SK-N-SH treated with all-trans-retinoic acid at 6 μM for 48 hours (cell line): ENCODE results near the gene SMIM24.
"Not testable (repeated sequence)": the region's sequence is repeated elsewhere in the genome, so short reads cannot be mapped to it uniquely, and the experiment has no call there.

Experiments used
- ATAC-seq: fragments of 200-7000 bp; cut with Tn5 transposase; 3 replicates; pipeline ENCODE4 v1.9.1; 2020; ENCODE audit warnings: mild to moderate bottlenecking, moderate library complexity
- BACH2 ChIP-seq: fragments of 250-450 bp; sonication (Bioruptor Pico); IDR thresholded peaks from 2 replicates; pipeline ENCODE4 v1.9.0; 2021; ENCODE audit warnings: mild to moderate bottlenecking, borderline replicate concordance
- CREB5 ChIP-seq: fragments of 250-450 bp; sonication (Bioruptor Pico); IDR thresholded peaks from 2 replicates; pipeline ENCODE4 v1.5.1; 2020; ENCODE audit warnings: low read depth, mild to moderate bottlenecking, moderate library complexity
- CSDC2 ChIP-seq: fragments of 250-450 bp; sonication (Bioruptor Pico); IDR thresholded peaks from 2 replicates; pipeline ENCODE4 v1.5.0; 2020; ENCODE audit warnings: mild to moderate bottlenecking, moderate library complexity
- CSRNP3 ChIP-seq: fragments of 250-450 bp; sonication (Bioruptor Pico); IDR thresholded peaks from 2 replicates; pipeline ENCODE4 v1.5.1; 2021; ENCODE audit warnings: mild to moderate bottlenecking, moderate library complexity
- ESRRG ChIP-seq: fragments of 250-450 bp; sonication (Bioruptor Pico); IDR thresholded peaks from 2 replicates; pipeline ENCODE4 v1.6.1; 2021; ENCODE audit warnings: mild to moderate bottlenecking
- GLIS3 ChIP-seq: fragments of 250-450 bp; sonication (Bioruptor Pico); IDR thresholded peaks from 2 replicates; pipeline ENCODE4 v1.5.0; 2020; ENCODE audit warnings: mild to moderate bottlenecking, moderate library complexity
- OSR1 ChIP-seq: fragments of 250-450 bp; sonication (Bioruptor Pico); IDR thresholded peaks from 2 replicates; pipeline ENCODE4 v1.8.0; 2022; ENCODE audit warnings: moderate library complexity, mild to moderate bottlenecking, inconsistent platforms
- PATZ1 ChIP-seq: fragments of 250-450 bp; sonication (Bioruptor Pico); IDR thresholded peaks from 2 replicates; pipeline ENCODE4 v1.8.0; 2020; ENCODE audit warnings: mild to moderate bottlenecking, moderate library complexity, borderline replicate concordance
- POU6F1 ChIP-seq: fragments of 250-450 bp; sonication (Bioruptor Pico); IDR thresholded peaks from 2 replicates; pipeline ENCODE4 v1.8.0; 2021; ENCODE audit warnings: low read depth, mild to moderate bottlenecking, moderate library complexity, borderline replicate concordance
- PPARA ChIP-seq: fragments of 250-450 bp; sonication (Bioruptor Pico); IDR thresholded peaks from 2 replicates; pipeline ENCODE4 v1.5.0; 2020; ENCODE audit warnings: mild to moderate bottlenecking, borderline replicate concordance
- RARB ChIP-seq: fragments of 250-450 bp; sonication (Bioruptor Pico); IDR thresholded peaks from 2 replicates; pipeline ENCODE4 v1.8.0; 2021; ENCODE audit warnings: mild to moderate bottlenecking, moderate library complexity
- SNAI2 ChIP-seq: fragments of 250-450 bp; sonication (Bioruptor Pico); IDR thresholded peaks from 2 replicates; pipeline ENCODE4 v1.5.0; 2020; ENCODE audit warnings: mild to moderate bottlenecking, moderate library complexity
- TCF4 ChIP-seq: fragments of 250-450 bp; sonication (Bioruptor Pico); IDR thresholded peaks from 2 replicates; pipeline ENCODE4 v1.8.0; 2021; ENCODE audit warnings: mild to moderate bottlenecking, moderate library complexity, borderline replicate concordance
- TSHZ2 ChIP-seq: fragments of 250-450 bp; sonication (Bioruptor Pico); IDR thresholded peaks from 2 replicates; pipeline ENCODE4 v1.5.0; 2020; ENCODE audit warnings: mild to moderate bottlenecking, moderate library complexity
- ZFP3 ChIP-seq: fragments of 250-450 bp; sonication (Bioruptor Pico); IDR thresholded peaks from 2 replicates; pipeline ENCODE4 v1.5.0; 2020; ENCODE audit warnings: mild to moderate bottlenecking, moderate library complexity
- ZFP30 ChIP-seq: fragments of 450-650 bp; formaldehyde crosslinking; IDR thresholded peaks from 2 replicates; pipeline ENCODE4 v1.5.0; 2022; ENCODE audit warnings: mild to moderate bottlenecking, moderate library complexity
- ZNF565 ChIP-seq: fragments of 450-650 bp; formaldehyde crosslinking; conservative IDR thresholded peaks from 2 replicates; pipeline ENCODE4 v1.5.0; 2020; ENCODE audit warnings: low read depth, mild to moderate bottlenecking, moderate library complexity
- ZNF70 ChIP-seq: fragments of 450-650 bp; formaldehyde crosslinking; IDR thresholded peaks from 2 replicates; pipeline ENCODE4 v1.5.0; 2020; ENCODE audit warnings: mild to moderate bottlenecking, moderate library complexity

Gene SMIM24

GRCh38 chr19:3511506-3512251 lies 31.4 kb upstream of the SMIM24 start:
- TF ChIP-seq CSDC2 (CRISPR knock-in tag) (no peak), BACH2 (CRISPR knock-in tag) (no peak), OSR1 (no peak), PPARA (no peak), ZFP30 (no peak), SNAI2 (CRISPR knock-in tag) (no peak), CREB5 (no peak), CSRNP3 (no peak), PATZ1 (CRISPR knock-in tag) (no peak), TCF4 (CRISPR knock-in tag) (no peak), POU6F1 (CRISPR knock-in tag) (no peak), GLIS3 (CRISPR knock-in tag) (no peak), RARB (CRISPR knock-in tag) (no peak), ESRRG (CRISPR knock-in tag) (no peak), ZNF70 (CRISPR knock-in tag) (no peak)
- no peak for ATAC-seq

GRCh38 chr19:3510727-3511126 lies 30.4 kb upstream of the SMIM24 start:
- no peak for TF ChIP-seq CSRNP3
- TF ChIP-seq ZFP30 = no peak
- no peak for ATAC-seq

GRCh38 chr19:3509566-3509989 lies 29.3 kb upstream of the SMIM24 start:
- no peak for TF ChIP-seq ZNF565 (CRISPR knock-in tag)
- no peak for TF ChIP-seq CSDC2 (CRISPR knock-in tag)
- TF ChIP-seq, all 23 proteins: peak for 0
- ATAC-seq = peak; percentile 3; the same call in 1 of the 3 replicates

GRCh38 chr19:3508771-3509535 lies 28.6 kb upstream of the SMIM24 start:
- no peak for ATAC-seq
- TF ChIP-seq ZFP3 (CRISPR knock-in tag) (no peak), TSHZ2 (no peak), OSR1 (no peak), RARB (CRISPR knock-in tag) (no peak)

- not testable (repeated sequence) for ATAC-seq
Observed at GRCh38 chr19:3508121-3508661, 27.9 kb upstream of the SMIM24 start.
